GM23338 (cell line): Measurements from ENCODE around the gene GAK. TPM values are rescaled to one million over a fixed set of nuclear protein-coding genes. Genes with fewer than 3 reads are reported as not detected.

ENCODE experiments used
- ATAC-seq: fragments of 200-7000 bp; cut with Tn5 transposase; 3 replicates; pipeline ENCODE4 v1.9.1; 2020
- DNase-seq: peaks from one replicate; pipeline ENCODE4 v3.0.0-alpha.2; 2015; ENCODE audit warnings: low spot score
- H2AFZ ChIP-seq: fragments of 200-600 bp; sonication (generic); 2 replicates; pipeline ENCODE4 v1.8.0; 2016; ENCODE audit warnings: antibody characterized with exemption, mild to moderate bottlenecking, moderate library complexity
- H3F3A ChIP-seq: fragments of 200-600 bp; sonication (generic); replicated peaks from 2 replicates; pipeline ENCODE4 v1.8.0; 2017; ENCODE audit warnings: antibody characterized with exemption, mixed run types, low read depth
- H3K27ac ChIP-seq: fragments of 200-600 bp; sonication (generic); 2 replicates; pipeline ENCODE4 v1.6.1; 2016; ENCODE audit warnings: low read depth
- H3K27me3 ChIP-seq: fragments of 200-600 bp; sonication (generic); 2 replicates; pipeline ENCODE4 v1.8.0; 2016; ENCODE audit warnings: mild to moderate bottlenecking, mixed run types, moderate library complexity; ENCODE audit not compliant: insufficient read depth
- H3K36me3 ChIP-seq: fragments of 200-600 bp; sonication (generic); 2 replicates; pipeline ENCODE4 v1.8.0; 2016; ENCODE audit warnings: mild to moderate bottlenecking; ENCODE audit not compliant: insufficient read depth
- H3K4me1 ChIP-seq: fragments of 200-600 bp; sonication (generic); 2 replicates; pipeline ENCODE4 v1.8.0; 2016; ENCODE audit warnings: mild to moderate bottlenecking, moderate library complexity; ENCODE audit not compliant: insufficient read depth
- H3K4me2 ChIP-seq: fragments of 200-600 bp; sonication (generic); 2 replicates; pipeline ENCODE4 v1.7.1; 2017; ENCODE audit warnings: mixed run types
- H3K4me3 ChIP-seq: fragments of 200-600 bp; sonication (generic); 2 replicates; pipeline ENCODE4 v1.6.1; 2016; ENCODE audit warnings: mixed run types
- H3K79me2 ChIP-seq: fragments of 200-600 bp; sonication (generic); replicated peaks from 2 replicates; pipeline ENCODE4 v1.8.0; 2017; ENCODE audit warnings: mild to moderate bottlenecking; ENCODE audit not compliant: insufficient read depth
- H3K9me2 ChIP-seq: fragments of 200-600 bp; sonication (generic); 2 replicates; pipeline ENCODE4 v1.8.0; 2017; ENCODE audit not compliant: insufficient read depth
- H4K20me1 ChIP-seq: fragments of 200-600 bp; sonication (generic); replicated peaks from 2 replicates; pipeline ENCODE4 v1.8.0; 2017; ENCODE audit warnings: mild to moderate bottlenecking; ENCODE audit not compliant: insufficient read depth
- H3K27ac Mint-ChIP-seq: 2 replicates; pipeline ENCODE4 v1.8.0; 2020; ENCODE audit warnings: inconsistent platforms, mild to moderate bottlenecking, moderate library complexity, mixed read lengths
- H3K27me3 Mint-ChIP-seq: 3 replicates; pipeline ENCODE4 v1.8.0; 2022; ENCODE audit warnings: low read depth, mild to moderate bottlenecking, moderate library complexity, mixed read lengths, inconsistent platforms; ENCODE audit not compliant: insufficient read depth, poor library complexity
- H3K36me3 Mint-ChIP-seq: 3 replicates; pipeline ENCODE4 v1.8.0; 2021; ENCODE audit warnings: low read depth, mild to moderate bottlenecking, inconsistent platforms, moderate library complexity, mixed read lengths
- H3K4me1 Mint-ChIP-seq: 3 replicates; pipeline ENCODE4 v1.8.0; 2020; ENCODE audit warnings: mild to moderate bottlenecking, inconsistent platforms, mixed read lengths
- H3K4me3 Mint-ChIP-seq: 3 replicates; pipeline ENCODE4 v1.8.0; 2021; ENCODE audit warnings: moderate library complexity, mild to moderate bottlenecking, inconsistent platforms, mixed read lengths
- H3K9me3 Mint-ChIP-seq: 3 replicates; pipeline ENCODE4 v1.8.0; 2020; ENCODE audit warnings: moderate library complexity, mild to moderate bottlenecking, inconsistent platforms, mixed read lengths
- CTCF ChIP-seq, 2 experiments: fragments of 200-600 bp in 1 of 2; sonication (generic) in 1 of 2; conservative IDR thresholded peaks; 2 replicates each; pipeline versions ENCODE4 v1.5.1 to v1.6.1; 2016 to 2017; ENCODE audit warnings: antibody characterized with exemption in 2 of 2, low read depth in 2 of 2, mild to moderate bottlenecking in 2 of 2, moderate library complexity in 1 of 2
- EZH2 ChIP-seq: fragments of 200-600 bp; sonication (generic); IDR thresholded peaks from one replicate; pipeline ENCODE4 v1.8.0; 2017; ENCODE audit warnings: antibody characterized with exemption, mild to moderate bottlenecking, low read depth; ENCODE audit not compliant: unreplicated experiment
- EZH2phosphoT487 ChIP-seq: fragments of 200-600 bp; sonication (generic); IDR thresholded peaks from one replicate; pipeline ENCODE4 v1.8.1; 2018; ENCODE audit warnings: antibody characterized with exemption; ENCODE audit not compliant: unreplicated experiment
- JUNB ChIP-seq: IDR thresholded peaks from one replicate; pipeline ENCODE4 v1.6.1; 2016; ENCODE audit warnings: antibody characterized with exemption; ENCODE audit not compliant: unreplicated experiment
- NANOG ChIP-seq: IDR thresholded peaks from 2 replicates; pipeline ENCODE4 v1.6.1; 2016; ENCODE audit warnings: antibody characterized with exemption, borderline replicate concordance
- POLR2AphosphoS5 ChIP-seq: IDR thresholded peaks from 2 replicates; pipeline ENCODE4 v1.6.1; 2016; ENCODE audit warnings: antibody characterized with exemption, low read depth
- ZNF114 ChIP-seq: fragments of 250-450 bp; sonication (Bioruptor Pico); IDR thresholded peaks from 2 replicates; pipeline ENCODE4 v1.5.0; 2020; ENCODE audit warnings: mild to moderate bottlenecking, moderate library complexity
- ZNF331 ChIP-seq: fragments of 250-450 bp; sonication (Bioruptor Pico); IDR thresholded peaks from 2 replicates; pipeline ENCODE4 v1.5.0; 2020; ENCODE audit warnings: low read depth, mild to moderate bottlenecking, moderate library complexity
- polyA plus RNA-seq: library from polyadenylated mRNA; unstranded; fragments of >200 nt; fragmentation: Nextera tagmentation; extraction: Ambion mirVana; gene quantifications from 2 replicates; pipeline ENCODE4 v1.2.1, GENCODE V29; 2016
- total RNA-seq: library from RNA; depleted of rRNA; stranded (reverse); fragments of >200 nt; shearing (Covaris generic); gene quantifications from 2 replicates; pipeline ENCODE4 v1.2.3, GENCODE V29; 2014
- TF ChIP-seq, protein P1 (sequence below): IDR thresholded peaks from one replicate; pipeline ENCODE4 v1.6.1; 2018; ENCODE audit warnings: antibody characterized with exemption; ENCODE audit not compliant: unreplicated experiment
- TF ChIP-seq, protein P2 (sequence below): fragments of 250-450 bp; sonication (Bioruptor Pico); IDR thresholded peaks from 2 replicates; pipeline ENCODE4 v1.5.0; 2020; ENCODE audit warnings: mild to moderate bottlenecking, moderate library complexity

Gene GAK
- total and polyA plus RNA-seq, 2 experiments from 2014 or later, result 48.5 to 124 TPM

- ATAC-seq (no peak), DNase-seq (no peak)
- no peak overlapping the region for H2AFZ ChIP-seq
- no peak overlapping the region for H3K27ac Mint-ChIP-seq
- H3K27me3 ChIP-seq, result peaks cover 44% of the 10 kb centered on the region
- no peaks in the 10 kb centered on the region; the same call in 2 of the 3 replicates for H3K36me3 Mint-ChIP-seq
- H3K4me3 Mint-ChIP-seq, result no peak overlapping the region
- H3K79me2 ChIP-seq, result no peaks in the 10 kb centered on the region
- H3K36me3 ChIP-seq, result no peaks in the 10 kb centered on the region
- H3K4me2 ChIP-seq, result no peak overlapping the region
- no peaks in the 10 kb centered on the region for H3F3A ChIP-seq
- peaks cover 67% of the 10 kb centered on the region for H3K27me3 Mint-ChIP-seq
- no peaks in the 10 kb centered on the region for H3K4me1 ChIP-seq
- H4K20me1 ChIP-seq, result no peaks in the 10 kb centered on the region
- no peak overlapping the region for H3K4me3 ChIP-seq
- H3K9me3 Mint-ChIP-seq, result no peaks in the 10 kb centered on the region
- H3K4me1 Mint-ChIP-seq, result 0 out of 3 replicates have a peak, but pooled peaks cover 2% of the 10 kb centered on the region
- H3K27ac ChIP-seq, result no peak overlapping the region
- H3K9me2 ChIP-seq, result no peaks in the 10 kb centered on the region
- TF ChIP-seq, protein P1, sequence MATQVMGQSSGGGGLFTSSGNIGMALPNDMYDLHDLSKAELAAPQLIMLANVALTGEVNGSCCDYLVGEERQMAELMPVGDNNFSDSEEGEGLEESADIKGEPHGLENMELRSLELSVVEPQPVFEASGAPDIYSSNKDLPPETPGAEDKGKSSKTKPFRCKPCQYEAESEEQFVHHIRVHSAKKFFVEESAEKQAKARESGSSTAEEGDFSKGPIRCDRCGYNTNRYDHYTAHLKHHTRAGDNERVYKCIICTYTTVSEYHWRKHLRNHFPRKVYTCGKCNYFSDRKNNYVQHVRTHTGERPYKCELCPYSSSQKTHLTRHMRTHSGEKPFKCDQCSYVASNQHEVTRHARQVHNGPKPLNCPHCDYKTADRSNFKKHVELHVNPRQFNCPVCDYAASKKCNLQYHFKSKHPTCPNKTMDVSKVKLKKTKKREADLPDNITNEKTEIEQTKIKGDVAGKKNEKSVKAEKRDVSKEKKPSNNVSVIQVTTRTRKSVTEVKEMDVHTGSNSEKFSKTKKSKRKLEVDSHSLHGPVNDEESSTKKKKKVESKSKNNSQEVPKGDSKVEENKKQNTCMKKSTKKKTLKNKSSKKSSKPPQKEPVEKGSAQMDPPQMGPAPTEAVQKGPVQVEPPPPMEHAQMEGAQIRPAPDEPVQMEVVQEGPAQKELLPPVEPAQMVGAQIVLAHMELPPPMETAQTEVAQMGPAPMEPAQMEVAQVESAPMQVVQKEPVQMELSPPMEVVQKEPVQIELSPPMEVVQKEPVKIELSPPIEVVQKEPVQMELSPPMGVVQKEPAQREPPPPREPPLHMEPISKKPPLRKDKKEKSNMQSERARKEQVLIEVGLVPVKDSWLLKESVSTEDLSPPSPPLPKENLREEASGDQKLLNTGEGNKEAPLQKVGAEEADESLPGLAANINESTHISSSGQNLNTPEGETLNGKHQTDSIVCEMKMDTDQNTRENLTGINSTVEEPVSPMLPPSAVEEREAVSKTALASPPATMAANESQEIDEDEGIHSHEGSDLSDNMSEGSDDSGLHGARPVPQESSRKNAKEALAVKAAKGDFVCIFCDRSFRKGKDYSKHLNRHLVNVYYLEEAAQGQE, result no peak
- TF ChIP-seq JUNB (no peak), CTCF (conservative IDR thresholded peaks at IDR 0.05; ENCODE audit: low read depth in 2 of 2) (no peak), EZH2 (no peak), NANOG (no peak), ZNF331 (no peak), POLR2AphosphoS5 (no peak), ZNF114 (CRISPR knock-in tag) (no peak), EZH2phosphoT487 (no peak)
- TF ChIP-seq, protein P2, sequence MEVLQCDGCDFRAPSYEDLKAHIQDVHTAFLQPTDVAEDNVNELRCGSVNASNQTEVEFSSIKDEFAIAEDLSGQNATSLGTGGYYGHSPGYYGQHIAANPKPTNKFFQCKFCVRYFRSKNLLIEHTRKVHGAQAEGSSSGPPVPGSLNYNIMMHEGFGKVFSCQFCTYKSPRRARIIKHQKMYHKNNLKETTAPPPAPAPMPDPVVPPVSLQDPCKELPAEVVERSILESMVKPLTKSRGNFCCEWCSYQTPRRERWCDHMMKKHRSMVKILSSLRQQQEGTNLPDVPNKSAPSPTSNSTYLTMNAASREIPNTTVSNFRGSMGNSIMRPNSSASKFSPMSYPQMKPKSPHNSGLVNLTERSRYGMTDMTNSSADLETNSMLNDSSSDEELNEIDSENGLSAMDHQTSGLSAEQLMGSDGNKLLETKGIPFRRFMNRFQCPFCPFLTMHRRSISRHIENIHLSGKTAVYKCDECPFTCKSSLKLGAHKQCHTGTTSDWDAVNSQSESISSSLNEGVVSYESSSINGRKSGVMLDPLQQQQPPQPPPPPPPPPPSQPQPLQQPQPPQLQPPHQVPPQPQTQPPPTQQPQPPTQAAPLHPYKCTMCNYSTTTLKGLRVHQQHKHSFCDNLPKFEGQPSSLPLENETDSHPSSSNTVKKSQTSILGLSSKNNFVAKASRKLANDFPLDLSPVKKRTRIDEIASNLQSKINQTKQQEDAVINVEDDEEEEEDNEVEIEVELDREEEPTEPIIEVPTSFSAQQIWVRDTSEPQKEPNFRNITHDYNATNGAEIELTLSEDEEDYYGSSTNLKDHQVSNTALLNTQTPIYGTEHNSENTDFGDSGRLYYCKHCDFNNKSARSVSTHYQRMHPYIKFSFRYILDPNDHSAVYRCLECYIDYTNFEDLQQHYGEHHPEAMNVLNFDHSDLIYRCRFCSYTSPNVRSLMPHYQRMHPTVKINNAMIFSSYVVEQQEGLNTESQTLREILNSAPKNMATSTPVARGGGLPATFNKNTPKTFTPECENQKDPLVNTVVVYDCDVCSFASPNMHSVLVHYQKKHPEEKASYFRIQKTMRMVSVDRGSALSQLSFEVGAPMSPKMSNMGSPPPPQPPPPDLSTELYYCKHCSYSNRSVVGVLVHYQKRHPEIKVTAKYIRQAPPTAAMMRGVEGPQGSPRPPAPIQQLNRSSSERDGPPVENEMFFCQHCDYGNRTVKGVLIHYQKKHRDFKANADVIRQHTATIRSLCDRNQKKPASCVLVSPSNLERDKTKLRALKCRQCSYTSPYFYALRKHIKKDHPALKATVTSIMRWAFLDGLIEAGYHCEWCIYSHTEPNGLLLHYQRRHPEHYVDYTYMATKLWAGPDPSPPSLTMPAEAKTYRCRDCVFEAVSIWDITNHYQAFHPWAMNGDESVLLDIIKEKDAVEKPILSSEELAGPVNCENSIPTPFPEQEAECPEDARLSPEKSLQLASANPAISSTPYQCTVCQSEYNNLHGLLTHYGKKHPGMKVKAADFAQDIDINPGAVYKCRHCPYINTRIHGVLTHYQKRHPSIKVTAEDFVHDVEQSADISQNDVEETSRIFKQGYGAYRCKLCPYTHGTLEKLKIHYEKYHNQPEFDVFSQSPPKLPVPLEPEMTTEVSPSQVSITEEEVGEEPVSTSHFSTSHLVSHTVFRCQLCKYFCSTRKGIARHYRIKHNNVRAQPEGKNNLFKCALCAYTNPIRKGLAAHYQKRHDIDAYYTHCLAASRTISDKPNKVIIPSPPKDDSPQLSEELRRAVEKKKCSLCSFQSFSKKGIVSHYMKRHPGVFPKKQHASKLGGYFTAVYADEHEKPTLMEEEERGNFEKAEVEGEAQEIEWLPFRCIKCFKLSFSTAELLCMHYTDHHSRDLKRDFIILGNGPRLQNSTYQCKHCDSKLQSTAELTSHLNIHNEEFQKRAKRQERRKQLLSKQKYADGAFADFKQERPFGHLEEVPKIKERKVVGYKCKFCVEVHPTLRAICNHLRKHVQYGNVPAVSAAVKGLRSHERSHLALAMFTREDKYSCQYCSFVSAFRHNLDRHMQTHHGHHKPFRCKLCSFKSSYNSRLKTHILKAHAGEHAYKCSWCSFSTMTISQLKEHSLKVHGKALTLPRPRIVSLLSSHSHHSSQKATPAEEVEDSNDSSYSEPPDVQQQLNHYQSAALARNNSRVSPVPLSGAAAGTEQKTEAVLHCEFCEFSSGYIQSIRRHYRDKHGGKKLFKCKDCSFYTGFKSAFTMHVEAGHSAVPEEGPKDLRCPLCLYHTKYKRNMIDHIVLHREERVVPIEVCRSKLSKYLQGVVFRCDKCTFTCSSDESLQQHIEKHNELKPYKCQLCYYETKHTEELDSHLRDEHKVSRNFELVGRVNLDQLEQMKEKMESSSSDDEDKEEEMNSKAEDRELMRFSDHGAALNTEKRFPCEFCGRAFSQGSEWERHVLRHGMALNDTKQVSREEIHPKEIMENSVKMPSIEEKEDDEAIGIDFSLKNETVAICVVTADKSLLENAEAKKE (CRISPR knock-in tag), result no peak
Measured at GRCh38 chr4:819401-820229, 112.5 kb downstream of the GAK start.
